CD4-positive, alpha-beta T cell treated with Interleukin-10 for 1 hour (primary cell): ENCODE results near the gene DNAH17.

ENCODE experiments used
- DNase-seq: peaks from one replicate; pipeline ENCODE4 v3.0.0-alpha.2; 2020

Gene DNAH17

GRCh38 chr17:78577296-78577695 lies at the start of gene DNAH17:
Gene DNAH17, minus strand, starts transcription at chr17:78577396. Its CDS starts 2,339 bp downstream, at chr17:78575057.
- DNase-seq, result no peak

GRCh38 chr17:78624324-78625151 lies 47.3 kb upstream of the DNAH17 start:
- no peak for DNase-seq

- DNase-seq, result no peak
Observed at GRCh38 chr17:78623541-78623940, 46.3 kb upstream of the DNAH17 start.

- no peak for DNase-seq
Observed at GRCh38 chr17:78622491-78623265, 45.5 kb upstream of the DNAH17 start.

- DNase-seq, result no peak
Observed at GRCh38 chr17:78621720-78622490, 44.7 kb upstream of the DNAH17 start.

GRCh38 chr17:78620099-78620498 lies 42.9 kb upstream of the DNAH17 start:
- DNase-seq, result no peak

- DNase-seq, result no peak
Observed at GRCh38 chr17:78619334-78619733, 42.1 kb upstream of the DNAH17 start.

GRCh38 chr17:78618264-78619066 lies 41.3 kb upstream of the DNAH17 start:
- DNase-seq, result no peak

- no peak for DNase-seq
Observed at GRCh38 chr17:78617511-78618061, 40.4 kb upstream of the DNAH17 start.

- DNase-seq, result no peak
Observed at GRCh38 chr17:78616946-78617345, 39.8 kb upstream of the DNAH17 start.

- no peak for DNase-seq
Observed at GRCh38 chr17:78615631-78616030, 38.4 kb upstream of the DNAH17 start.

- DNase-seq, result no peak
Observed at GRCh38 chr17:78613416-78613815, 36.2 kb upstream of the DNAH17 start.

- no peak for DNase-seq
Observed at GRCh38 chr17:78611607-78612006, 34.4 kb upstream of the DNAH17 start.

- DNase-seq, result no peak
Observed at GRCh38 chr17:78610951-78611511, 33.8 kb upstream of the DNAH17 start.

GRCh38 chr17:78609191-78609641 lies 32.0 kb upstream of the DNAH17 start:
- no peak for DNase-seq

GRCh38 chr17:78608804-78609186 lies 31.6 kb upstream of the DNAH17 start:
- no peak for DNase-seq

- DNase-seq, result no peak
Observed at GRCh38 chr17:78608122-78608803, 31.1 kb upstream of the DNAH17 start.

GRCh38 chr17:78607038-78607437 lies 29.8 kb upstream of the DNAH17 start:
- no peak for DNase-seq

- DNase-seq, result no peak
Observed at GRCh38 chr17:78605886-78606285, 28.7 kb upstream of the DNAH17 start.

GRCh38 chr17:78605429-78605828 lies 28.2 kb upstream of the DNAH17 start:
- DNase-seq, result no peak

- DNase-seq, result no peak
Observed at GRCh38 chr17:78602246-78602645, 25.1 kb upstream of the DNAH17 start.
